Measurements from ENCODE around the gene SEMA5B. TPM values are rescaled to one million over a fixed set of nuclear protein-coding genes. Genes with fewer than 3 reads are reported as not detected.

SEMA5B gene
- total and polyA plus RNA-seq, 9 of the 15 experiments (the other 6 are each of a cell fraction or from before 2014, with no cell fraction given), result not detected

GRCh38 chr3:122937745-122938144, 89.8 kb downstream of the SEMA5B start:
- no TSS peak for BruUV-seq (replicated peaks)

More at GRCh38 chr3:122937745-122938144, 89.8 kb downstream of the SEMA5B start:
- Histone ChIP-seq H3K4me2 (ENCODE audit: insufficient read depth, low read length) (no peak overlapping the region), H3K4me1 (replicated peaks in 1 of 2; ENCODE audit: control insufficient read depth in 2 of 2, insufficient read depth in 2 of 2, low read length in 2 of 2) (peaks cover 0 to 8% of the 10 kb centered on the region in 2 experiments; a peak in 2 of 5 replicates), H3K9ac (ENCODE audit: insufficient read depth in 1 of 2, low read depth in 2 of 2, low read length in 2 of 2) (no peak overlapping the region), H3K27ac (ENCODE audit: extremely low read depth, low read depth, low read length) (no peak overlapping the region), H3K36me3 (ENCODE audit: control insufficient read depth, insufficient read depth, low read length) (no peaks in the 10 kb centered on the region), H4K20me1 (replicated peaks; ENCODE audit: control insufficient read depth, insufficient read depth, low read length) (no peaks in the 10 kb centered on the region), H3K9me1 (ENCODE audit: control insufficient read depth, insufficient read depth, low read length) (no peaks in the 10 kb centered on the region), H3K79me2 (ENCODE audit: control insufficient read depth, insufficient read depth, low read length) (no peaks in the 10 kb centered on the region), H3K27me3 (ENCODE audit: control insufficient read depth in 2 of 2, insufficient read depth in 2 of 2, low read length in 2 of 2) (peaks cover 0 to 6% of the 10 kb centered on the region in 2 experiments; a peak in 2 of 5 replicates), H3K4me3 (no peak overlapping the region), H3K9me3 (replicated peaks; ENCODE audit: control insufficient read depth, insufficient read depth, low read depth, low read length) (no peaks in the 10 kb centered on the region), H2AFZ (ENCODE audit: low read depth, low read length) (no peak overlapping the region)
- DNase-seq (ENCODE audit: extremely low read depth in 1 of 4, low spot score in 3 of 4) (no peak), FAIRE-seq (no peak), ATAC-seq (no peak)
- TF ChIP-seq E2F1 (CRISPR knock-in tag; IDR thresholded peaks at IDR 0.05) (no peak), IRF1 (CRISPR knock-in tag; IDR thresholded peaks at IDR 0.05; ENCODE audit: borderline replicate concordance) (no peak), CSDE1 (IDR thresholded peaks at IDR 0.05) (no peak), HLTF (IDR thresholded peaks at IDR 0.05) (no peak), MEF2A (IDR thresholded peaks at IDR 0.05; ENCODE audit: control insufficient read depth, low read depth, low read length) (no peak), ZBTB49 (CRISPR knock-in tag; IDR thresholded peaks at IDR 0.05; ENCODE audit: borderline replicate concordance) (no peak), BCL6 (CRISPR knock-in tag; IDR thresholded peaks at IDR 0.05) (no peak), SMARCA5 (IDR thresholded peaks at IDR 0.05) (no peak)
- intact Hi-C loops (cut with micrococcal nuclease), result no loop called here
- WGBS (ENCODE audit: insufficient coverage, low coverage, missing lambda C conversion rate), result 40% methylated on average over 4 of the region's 4 CpGs
- in situ Hi-C loops (cut with MboI), result no loop called here
- ChIA-PET POLR2A (interaction anchor here (1.1 kb wide), 1 partner anchor 9 kb away, joined by 3 read pairs; no protein-coding TSS in a partner anchor), CTCF (ENCODE audit: low intra/inter-chr PET ratio) (no interaction called here)

Measured in K562 (cell line).